ENCODE measurements around the gene SLC26A5. TPM values are rescaled to one million over a fixed set of nuclear protein-coding genes. Genes with fewer than 3 reads are reported as not detected.

The SLC26A5 gene
- total and polyA plus RNA-seq, 2 of the 8 experiments (the other 6 are each of a cell fraction or from before 2014, with no cell fraction given): 0.09 to 0.24 TPM

DNA sequence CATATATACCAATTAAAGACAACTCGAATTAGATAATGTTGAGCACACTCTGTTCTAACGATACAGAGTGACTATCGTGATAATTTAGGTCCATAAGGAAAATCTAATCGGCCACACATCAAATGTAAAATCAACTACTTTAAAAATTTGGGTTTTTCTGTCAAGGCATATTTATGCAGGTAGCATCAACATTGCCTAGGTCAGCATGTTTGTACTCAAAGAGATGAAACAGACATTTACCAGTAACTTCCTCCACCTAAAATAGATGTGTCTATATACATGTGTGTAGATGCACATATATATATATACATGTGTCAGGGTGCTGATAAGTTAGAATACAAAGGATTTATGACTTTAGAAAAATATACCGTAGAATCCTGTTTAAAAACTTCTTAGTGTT lies 76.6 kb downstream of the SLC26A5 start:
- Histone ChIP-seq H3K27ac (ENCODE audit: low read depth, low read length) (no peak overlapping the region), H4K8ac (ENCODE audit: extremely low read depth, insufficient read depth, low read length) (no peak overlapping the region), H2BK120ac (replicated peaks; ENCODE audit: low read depth, low read length) (no peak overlapping the region), H4K91ac (replicated peaks; ENCODE audit: insufficient read length, low read length) (no peak overlapping the region), H3K79me1 (ENCODE audit: low read depth, low read length) (no peaks in the 10 kb centered on the region), H3K56ac (replicated peaks; ENCODE audit: insufficient read length, low read depth, low read length) (no peak overlapping the region), H3K4me1 (replicated peaks in 1 of 4; ENCODE audit: control insufficient read depth in 3 of 4, insufficient read depth in 4 of 4, low read length in 3 of 4) (no peaks in the 10 kb centered on the region), H3K9ac (replicated peaks in 1 of 4; ENCODE audit: extremely low read depth in 1 of 4, low read depth in 3 of 4, low read length in 3 of 4) (no peak overlapping the region), H2AFZ (ENCODE audit: low read length) (no peak overlapping the region), H3K36me3 (ENCODE audit: control insufficient read depth in 2 of 4, insufficient read depth in 4 of 4, low read length in 3 of 4) (peaks cover 2 to 42% (median 30%) of the 10 kb centered on the region in 4 experiments; a peak in 7 of 8 replicates), H2BK5ac (ENCODE audit: low read depth, low read length) (no peak overlapping the region), H3K9me3 (ENCODE audit: insufficient read depth in 2 of 2, low read depth in 1 of 2, low read length in 1 of 2) (no peaks in the 10 kb centered on the region), H3K4me2 (ENCODE audit: insufficient read depth in 1 of 2, low read depth in 2 of 2, low read length in 2 of 2) (no peak overlapping the region), H3K27me3 (replicated peaks in 1 of 4; ENCODE audit: control insufficient read depth in 3 of 4, extremely low read depth in 1 of 4, insufficient read depth in 3 of 4, low read length in 3 of 4) (no peaks in the 10 kb centered on the region), H3K4me3 (ENCODE audit: extremely low read depth in 1 of 4, insufficient read depth in 2 of 4, low read depth in 3 of 4, low read length in 4 of 4) (no peak overlapping the region), H3K4ac (replicated peaks; ENCODE audit: insufficient read length, low read depth, low read length) (no peak overlapping the region), H3K23me2 (ENCODE audit: low read depth, low read length) (no peaks in the 10 kb centered on the region), H3K79me2 (ENCODE audit: control insufficient read depth in 1 of 2, insufficient read depth in 2 of 2, low read length in 2 of 2) (no peaks in the 10 kb centered on the region), H2BK12ac (ENCODE audit: low read depth, low read length) (no peak overlapping the region), H3K23ac (ENCODE audit: insufficient read length) (no peak overlapping the region), H4K20me1 (replicated peaks in 1 of 2; ENCODE audit: control insufficient read depth in 1 of 2, insufficient read depth in 2 of 2, low read length in 2 of 2) (no peaks in the 10 kb centered on the region), H2BK20ac (ENCODE audit: low read length) (no peak overlapping the region), H3K14ac (ENCODE audit: insufficient read length) (no peak overlapping the region), H3K18ac (ENCODE audit: extremely low read depth, low read length) (no peak overlapping the region), H4K5ac (ENCODE audit: insufficient read length, low read depth, low read length) (no peak overlapping the region), H2AK5ac (ENCODE audit: low read depth, low read length) (no peak overlapping the region), H2BK15ac (ENCODE audit: low read length) (no peak overlapping the region)
- DNase-seq (ENCODE audit: low read depth in 1 of 2, low spot score in 2 of 2) (no peak), FAIRE-seq (no peak)
- POLR2A ChIA-PET (ENCODE audit: partially characterized antibody): no interaction called here
- WGBS, 2 experiments (ENCODE audit: extremely low coverage in 1 of 2, insufficient coverage in 1 of 2, insufficient read length in 1 of 2, insufficient replicate concordance in 2 of 2, low coverage in 1 of 2, low lambda C conversion rate in 2 of 2, missing lambda C conversion rate in 1 of 2): 93% methylated on average over 5 of the region's 5 CpGs; no CpG with 5 or more reads in 1 of the 2 experiments
- CTCF ChIA-PET (ENCODE audit: partially characterized antibody): no interaction called here
- TF ChIP-seq SP4 (IDR thresholded peaks at IDR 0.05; ENCODE audit: low read length) (no peak), CBX8 (IDR thresholded peaks at IDR 0.05; ENCODE audit: borderline replicate concordance, low read depth, low read length) (no peak), SRF (IDR thresholded peaks at IDR 0.05; ENCODE audit: low read depth, low read length) (no peak), POU5F1 (IDR thresholded peaks at IDR 0.05; ENCODE audit: low read depth, low read length) (no peak), E2F6 (IDR thresholded peaks at IDR 0.05) (no peak), CTBP2 (IDR thresholded peaks at IDR 0.05; ENCODE audit: borderline replicate concordance, insufficient read depth, insufficient read length, low read length) (no peak), SP2 (IDR thresholded peaks at IDR 0.05; ENCODE audit: low read length) (no peak), GTF2F1 (IDR thresholded peaks at IDR 0.05; ENCODE audit: borderline replicate concordance, low read depth, low read length) (no peak), POLR2AphosphoS5 (IDR thresholded peaks at IDR 0.05; ENCODE audit: low read depth, low read length) (no peak), SIRT6 (IDR thresholded peaks at IDR 0.05; ENCODE audit: low read length) (no peak), HDAC2 (IDR thresholded peaks at IDR 0.05; ENCODE audit: borderline replicate concordance in 1 of 2, low read depth in 2 of 2, low read length in 2 of 2) (no peak)
- TF ChIP-seq, protein P1, sequence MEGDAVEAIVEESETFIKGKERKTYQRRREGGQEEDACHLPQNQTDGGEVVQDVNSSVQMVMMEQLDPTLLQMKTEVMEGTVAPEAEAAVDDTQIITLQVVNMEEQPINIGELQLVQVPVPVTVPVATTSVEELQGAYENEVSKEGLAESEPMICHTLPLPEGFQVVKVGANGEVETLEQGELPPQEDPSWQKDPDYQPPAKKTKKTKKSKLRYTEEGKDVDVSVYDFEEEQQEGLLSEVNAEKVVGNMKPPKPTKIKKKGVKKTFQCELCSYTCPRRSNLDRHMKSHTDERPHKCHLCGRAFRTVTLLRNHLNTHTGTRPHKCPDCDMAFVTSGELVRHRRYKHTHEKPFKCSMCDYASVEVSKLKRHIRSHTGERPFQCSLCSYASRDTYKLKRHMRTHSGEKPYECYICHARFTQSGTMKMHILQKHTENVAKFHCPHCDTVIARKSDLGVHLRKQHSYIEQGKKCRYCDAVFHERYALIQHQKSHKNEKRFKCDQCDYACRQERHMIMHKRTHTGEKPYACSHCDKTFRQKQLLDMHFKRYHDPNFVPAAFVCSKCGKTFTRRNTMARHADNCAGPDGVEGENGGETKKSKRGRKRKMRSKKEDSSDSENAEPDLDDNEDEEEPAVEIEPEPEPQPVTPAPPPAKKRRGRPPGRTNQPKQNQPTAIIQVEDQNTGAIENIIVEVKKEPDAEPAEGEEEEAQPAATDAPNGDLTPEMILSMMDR (IDR thresholded peaks at IDR 0.05; ENCODE audit: control extremely low read depth in 1 of 3, insufficient read depth in 1 of 3, low read depth in 1 of 3, low read length in 3 of 3): no peak
